ENCODE measurements around the gene SENP7. TPM values are rescaled to one million over a fixed set of nuclear protein-coding genes. Genes with fewer than 3 reads are reported as not detected.
A peak's percentile ranks its signal among the peaks of the same experiment; 100 is the strongest.
"Not testable (repeated sequence)": the region's sequence is repeated elsewhere in the genome, so short reads cannot be mapped to it uniquely, and the experiment has no call there.

Gene SENP7
- total and polyA plus RNA-seq, 2 donors: 29.6 to 37.7 TPM

DNA sequence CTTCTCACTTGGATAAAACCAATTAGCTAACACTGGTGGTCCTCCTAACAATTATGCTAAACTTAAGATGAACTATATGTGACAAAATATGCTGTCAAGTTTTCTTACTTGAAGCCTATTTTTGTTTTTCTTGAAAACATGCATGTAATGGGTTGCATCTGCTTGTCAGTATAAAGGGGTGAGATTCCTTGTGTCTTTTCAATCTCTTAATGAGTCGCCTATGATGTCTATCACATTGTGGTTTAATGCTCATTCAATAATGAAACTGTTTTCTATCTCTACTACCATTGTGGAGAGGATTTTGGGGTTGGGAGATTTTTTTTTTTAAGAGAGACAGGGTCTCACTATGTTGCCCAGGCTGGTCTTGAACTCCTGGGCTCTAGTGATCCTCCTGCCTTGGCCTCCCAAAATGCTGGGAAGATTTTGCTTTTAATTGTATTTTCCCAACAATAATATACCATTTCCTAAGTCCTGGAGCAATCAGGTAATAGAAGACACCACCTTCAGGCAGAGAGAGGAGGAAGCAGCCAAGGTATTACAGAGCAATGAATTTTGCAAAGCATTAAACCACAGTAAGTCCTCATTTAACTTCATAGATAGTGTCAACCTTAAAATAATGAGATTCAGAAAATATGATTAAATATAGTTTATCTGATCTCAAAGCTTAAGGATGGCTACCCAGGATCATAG lies 31.3 kb upstream of the SENP7 start:
- 93% methylated on average over 1 of the region's 1 CpG for WGBS
- Histone ChIP-seq H3K4me3 (ENCODE audit: low read length in 2 of 2) (no peak overlapping the region), H3K27me3 (ENCODE audit: control insufficient read depth in 2 of 2, insufficient read depth in 1 of 2, low read length in 1 of 2) (no peaks in the 10 kb centered on the region), H3K9me3 (ENCODE audit: control insufficient read depth in 2 of 2, insufficient read depth in 1 of 2, low read length in 1 of 2) (no peaks in the 10 kb centered on the region), H3K36me3 (ENCODE audit: control insufficient read depth in 2 of 2, insufficient read depth in 2 of 2, low read length in 1 of 2) (no peaks in the 10 kb centered on the region), H3K4me1 (ENCODE audit: control insufficient read depth in 2 of 2, insufficient read depth in 2 of 2, low read length in 2 of 2) (no peaks in the 10 kb centered on the region), H3K27ac (ENCODE audit: low read depth in 1 of 2, low read length in 1 of 2) (no peak overlapping the region)
- no peak for DNase-seq (ENCODE audit: low read depth in 6 of 9, low spot score in 9 of 9)

DNA sequence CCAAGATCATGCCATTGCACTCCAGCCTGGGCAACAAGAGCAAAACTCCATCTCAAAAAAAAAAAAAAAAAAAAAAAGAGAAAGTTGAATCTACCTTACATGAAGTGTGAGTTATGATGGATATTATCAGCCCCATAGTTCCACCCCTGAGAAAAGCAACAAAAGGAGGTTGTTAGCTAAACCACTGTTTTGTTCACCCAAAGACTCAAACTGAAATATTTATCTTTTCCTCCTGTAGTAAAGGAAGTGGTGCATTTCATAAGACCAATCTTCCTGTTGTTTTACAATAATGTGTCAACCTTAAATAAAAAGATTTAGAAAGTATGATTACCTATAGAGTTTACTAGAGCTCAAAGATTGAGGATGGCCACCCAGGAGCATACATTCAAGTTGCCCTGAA lies 29.9 kb upstream of the SENP7 start:
- Histone ChIP-seq H3K27ac (ENCODE audit: low read depth in 1 of 2, low read length in 1 of 2) (no peak overlapping the region), H3K36me3 (ENCODE audit: control insufficient read depth in 2 of 2, insufficient read depth in 2 of 2, low read length in 1 of 2) (no peaks in the 10 kb centered on the region), H3K4me1 (ENCODE audit: control insufficient read depth in 2 of 2, insufficient read depth in 2 of 2, low read length in 2 of 2) (no peaks in the 10 kb centered on the region), H3K9me3 (ENCODE audit: control insufficient read depth in 2 of 2, insufficient read depth in 1 of 2, low read length in 1 of 2) (no peaks in the 10 kb centered on the region), H3K27me3 (ENCODE audit: control insufficient read depth in 2 of 2, insufficient read depth in 1 of 2, low read length in 1 of 2) (no peaks in the 10 kb centered on the region), H3K4me3 (ENCODE audit: low read length in 2 of 2) (no peak overlapping the region)
- peak in 1 of 9 donors; percentile 33 for DNase-seq (ENCODE audit: low read depth in 6 of 9, low spot score in 9 of 9)

DNA sequence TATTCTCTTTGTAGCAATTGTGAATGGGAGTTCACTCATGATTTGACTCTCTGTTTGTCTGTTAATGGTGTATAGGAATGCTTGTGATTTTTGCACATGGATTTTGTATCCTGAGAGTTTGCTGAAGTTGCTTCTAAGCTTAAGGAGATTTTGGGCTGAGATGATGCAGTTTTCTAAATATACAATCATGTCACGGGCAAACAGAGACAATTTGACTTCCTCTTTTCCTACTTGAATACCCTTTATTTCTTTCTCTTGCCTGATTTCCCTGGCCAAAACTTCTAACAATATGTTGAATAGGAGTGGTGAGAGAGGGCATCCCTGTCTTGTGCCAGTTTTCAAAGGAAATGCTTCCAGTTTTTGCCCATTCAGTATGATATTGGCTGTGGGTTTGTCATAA lies 23.9 kb upstream of the SENP7 start:
- H3K4me1 ChIP-seq (ENCODE audit: control insufficient read depth in 2 of 2, insufficient read depth in 2 of 2, low read length in 2 of 2); DNase-seq (ENCODE audit: low read depth in 6 of 9, low spot score in 9 of 9); H3K27ac ChIP-seq (ENCODE audit: low read depth in 1 of 2, low read length in 1 of 2); H3K9me3 ChIP-seq (ENCODE audit: control insufficient read depth in 2 of 2, insufficient read depth in 1 of 2, low read length in 1 of 2); H3K36me3 ChIP-seq (ENCODE audit: control insufficient read depth in 2 of 2, insufficient read depth in 2 of 2, low read length in 1 of 2); H3K4me3 ChIP-seq (ENCODE audit: low read length in 2 of 2); H3K27me3 ChIP-seq (ENCODE audit: control insufficient read depth in 2 of 2, insufficient read depth in 1 of 2, low read length in 1 of 2): not testable (repeated sequence)
- WGBS: 55% methylated on average over 1 of the region's 1 CpG

DNA sequence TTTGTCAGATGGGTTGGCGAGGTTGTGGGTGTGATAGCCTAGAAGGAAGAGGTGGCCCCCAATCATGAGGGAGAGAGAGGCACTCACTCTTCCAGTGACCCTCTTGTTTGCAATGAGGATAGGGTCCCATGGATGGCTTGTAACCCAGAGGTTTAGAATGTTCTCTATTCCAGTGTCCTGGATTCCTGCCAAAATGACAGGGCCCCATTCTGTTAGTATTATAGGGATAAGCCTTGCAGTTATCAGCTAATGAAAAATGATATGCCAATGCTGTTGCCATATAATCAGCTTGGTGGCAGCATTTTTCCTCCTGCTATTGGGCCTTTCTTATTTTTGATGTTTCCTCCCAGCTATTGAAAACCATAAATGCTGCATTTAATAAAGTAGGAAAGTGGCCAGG lies 23.3 kb upstream of the SENP7 start:
- Histone ChIP-seq H3K9me3 (ENCODE audit: control insufficient read depth in 2 of 2, insufficient read depth in 1 of 2, low read length in 1 of 2) (no peaks in the 10 kb centered on the region), H3K4me3 (ENCODE audit: low read length in 2 of 2) (no peak overlapping the region), H3K36me3 (ENCODE audit: control insufficient read depth in 2 of 2, insufficient read depth in 2 of 2, low read length in 1 of 2) (no peaks in the 10 kb centered on the region), H3K27me3 (ENCODE audit: control insufficient read depth in 2 of 2, insufficient read depth in 1 of 2, low read length in 1 of 2) (no peaks in the 10 kb centered on the region), H3K4me1 (ENCODE audit: control insufficient read depth in 2 of 2, insufficient read depth in 2 of 2, low read length in 2 of 2) (no peaks in the 10 kb centered on the region), H3K27ac (ENCODE audit: low read depth in 1 of 2, low read length in 1 of 2) (no peak overlapping the region)
- DNase-seq (ENCODE audit: low read depth in 6 of 9, low spot score in 9 of 9): no peak
- 100% methylated on average over 1 of the region's 1 CpG for WGBS

DNA sequence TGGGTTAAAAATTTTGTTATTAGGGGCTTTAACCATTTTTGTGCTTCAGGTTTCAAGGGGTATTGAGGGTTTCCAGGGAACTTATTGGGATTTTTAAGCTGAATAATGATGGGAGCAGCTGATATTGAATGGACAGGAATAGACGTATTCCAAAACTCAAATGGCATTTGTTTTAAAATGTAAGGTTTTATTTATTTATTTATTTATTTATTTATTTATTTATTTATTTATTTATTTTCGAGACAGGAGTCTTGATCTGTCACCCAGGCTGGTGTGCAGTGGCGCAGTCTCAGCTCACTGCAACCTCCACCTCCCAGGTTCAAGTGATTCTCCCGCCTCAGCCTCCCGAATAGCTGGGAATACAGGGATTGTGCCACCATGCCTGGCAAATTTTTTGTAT lies 22.2 kb upstream of the SENP7 start:
- DNase-seq (ENCODE audit: low read depth in 6 of 9, low spot score in 9 of 9): no peak
- no peak overlapping the region for H3K4me3 ChIP-seq (ENCODE audit: low read length in 2 of 2)
- H3K4me1 ChIP-seq (ENCODE audit: control insufficient read depth in 2 of 2, insufficient read depth in 2 of 2, low read length in 2 of 2): peaks cover 0 to 2% of the 10 kb centered on the region in 2 donors
- H3K27me3 ChIP-seq (ENCODE audit: control insufficient read depth in 2 of 2, insufficient read depth in 1 of 2, low read length in 1 of 2): no peaks in the 10 kb centered on the region
- no peaks in the 10 kb centered on the region for H3K9me3 ChIP-seq (ENCODE audit: control insufficient read depth in 2 of 2, insufficient read depth in 1 of 2, low read length in 1 of 2)
- no peaks in the 10 kb centered on the region for H3K36me3 ChIP-seq (ENCODE audit: control insufficient read depth in 2 of 2, insufficient read depth in 2 of 2, low read length in 1 of 2)
- WGBS: 83% methylated on average over 5 of the region's 5 CpGs
- H3K27ac ChIP-seq (ENCODE audit: low read depth in 1 of 2, low read length in 1 of 2): no peak overlapping the region

DNA sequence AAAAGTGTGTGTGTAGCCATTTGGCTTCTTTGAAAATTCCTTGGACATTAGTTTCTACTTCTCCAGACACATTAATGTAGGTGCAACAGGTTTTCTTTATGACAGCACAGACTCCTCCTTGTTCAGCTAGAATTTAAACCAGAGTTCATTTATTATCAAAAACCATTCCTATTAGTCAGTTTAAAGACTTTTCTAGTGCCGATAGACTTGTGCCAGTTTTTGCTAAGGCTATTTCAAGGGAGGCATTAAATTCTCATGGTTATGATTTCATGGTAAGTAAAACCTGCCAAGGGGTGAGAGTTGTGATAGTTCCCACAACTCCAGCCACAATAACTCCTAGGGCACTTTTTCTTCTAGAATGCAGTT lies 20.6 kb upstream of the SENP7 start:
- WGBS: 95% methylated on average over 1 of the region's 1 CpG
- no peak overlapping the region for H3K27ac ChIP-seq (ENCODE audit: low read depth in 1 of 2, low read length in 1 of 2)
- H3K36me3 ChIP-seq (ENCODE audit: control insufficient read depth in 2 of 2, insufficient read depth in 2 of 2, low read length in 1 of 2): no peaks in the 10 kb centered on the region
- peaks cover 0 to 2% of the 10 kb centered on the region in 2 donors for H3K4me1 ChIP-seq (ENCODE audit: control insufficient read depth in 2 of 2, insufficient read depth in 2 of 2, low read length in 2 of 2)
- DNase-seq (ENCODE audit: low read depth in 6 of 9, low spot score in 9 of 9): no peak
- no peaks in the 10 kb centered on the region for H3K9me3 ChIP-seq (ENCODE audit: control insufficient read depth in 2 of 2, insufficient read depth in 1 of 2, low read length in 1 of 2)
- no peaks in the 10 kb centered on the region for H3K27me3 ChIP-seq (ENCODE audit: control insufficient read depth in 2 of 2, insufficient read depth in 1 of 2, low read length in 1 of 2)
- H3K4me3 ChIP-seq (ENCODE audit: low read length in 2 of 2): no peak overlapping the region

DNA sequence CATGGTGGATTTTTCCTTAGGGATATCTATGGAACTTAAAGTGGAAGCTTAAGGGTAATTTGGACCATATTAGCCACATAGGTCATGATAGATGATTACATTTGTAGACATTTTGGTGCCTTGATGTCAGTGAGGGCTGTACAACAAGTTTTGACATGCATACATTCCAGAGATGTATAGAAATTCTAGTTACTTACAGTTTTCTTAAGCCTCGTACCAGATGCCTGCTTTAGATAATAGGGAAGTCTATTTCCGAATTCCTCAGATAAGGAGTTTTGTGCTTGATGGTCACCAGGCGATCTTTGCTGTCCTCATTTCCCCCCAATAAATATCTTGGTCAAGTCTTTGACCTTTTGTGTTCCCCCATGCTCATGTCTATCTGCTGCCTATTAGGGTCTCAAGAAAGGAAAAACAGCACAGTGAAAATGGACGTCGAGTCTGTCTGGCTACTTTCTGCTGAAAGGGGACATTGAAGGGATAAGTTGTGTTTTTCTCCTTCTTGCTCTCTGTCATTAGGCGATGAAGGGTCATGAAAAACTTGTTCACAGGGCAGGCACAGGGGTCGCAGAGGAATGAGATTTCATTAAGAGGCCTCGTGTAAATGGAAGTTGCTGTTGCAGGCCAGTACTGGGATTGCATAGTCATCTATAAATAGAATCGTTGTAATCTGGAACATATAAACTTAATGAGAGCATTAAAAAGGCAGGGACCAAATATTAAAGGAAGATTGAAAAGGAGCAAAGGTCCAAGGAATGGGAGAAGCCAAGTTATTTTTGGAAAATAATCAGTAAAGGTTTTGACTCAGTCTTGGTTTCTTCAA lies 20.0 kb upstream of the SENP7 start:
- Histone ChIP-seq H3K9me3 (ENCODE audit: control insufficient read depth in 2 of 2, insufficient read depth in 1 of 2, low read length in 1 of 2) (no peaks in the 10 kb centered on the region), H3K36me3 (ENCODE audit: control insufficient read depth in 2 of 2, insufficient read depth in 2 of 2, low read length in 1 of 2) (no peaks in the 10 kb centered on the region), H3K27me3 (ENCODE audit: control insufficient read depth in 2 of 2, insufficient read depth in 1 of 2, low read length in 1 of 2) (no peaks in the 10 kb centered on the region), H3K4me3 (ENCODE audit: low read length in 2 of 2) (no peak overlapping the region), H3K4me1 (ENCODE audit: control insufficient read depth in 2 of 2, insufficient read depth in 2 of 2, low read length in 2 of 2) (peaks cover 0 to 2% of the 10 kb centered on the region in 2 donors), H3K27ac (ENCODE audit: low read depth in 1 of 2, low read length in 1 of 2) (no peak overlapping the region)
- no peak for DNase-seq (ENCODE audit: low read depth in 6 of 9, low spot score in 9 of 9)
- 95% methylated on average over 9 of the region's 9 CpGs for WGBS

DNA sequence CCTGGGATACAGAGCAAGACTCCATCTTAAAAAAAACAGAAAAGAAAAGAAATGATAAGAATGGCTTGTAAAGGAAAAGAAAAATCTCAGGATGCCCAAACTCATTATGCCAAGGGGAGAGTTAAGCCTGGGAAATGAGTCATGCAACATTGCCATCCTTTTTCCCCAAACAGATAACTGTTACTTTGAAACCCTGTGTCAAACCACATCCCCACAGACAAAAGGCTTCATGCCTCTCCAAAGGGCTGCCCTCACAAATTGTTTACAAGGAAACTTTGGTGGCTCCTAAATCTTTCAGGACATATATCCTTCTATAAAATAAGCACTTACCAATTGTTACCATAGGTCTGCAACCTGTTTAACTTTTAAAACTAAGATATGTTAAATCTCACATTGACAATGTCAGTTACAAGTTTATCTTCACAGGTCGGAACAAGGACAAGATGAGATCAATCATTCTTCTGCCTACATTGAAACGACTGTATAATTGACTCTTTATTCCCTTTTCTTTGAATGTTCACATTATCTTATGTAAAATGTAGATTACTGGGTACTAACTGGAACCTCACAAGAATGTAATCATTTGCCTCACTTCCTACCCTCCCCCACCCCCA lies 18.6 kb upstream of the SENP7 start:
- Histone ChIP-seq H3K9me3 (ENCODE audit: control insufficient read depth in 2 of 2, insufficient read depth in 1 of 2, low read length in 1 of 2) (no peaks in the 10 kb centered on the region), H3K4me3 (ENCODE audit: low read length in 2 of 2) (no peak overlapping the region)
- WGBS: 63% methylated on average over 2 of the region's 2 CpGs

DNA sequence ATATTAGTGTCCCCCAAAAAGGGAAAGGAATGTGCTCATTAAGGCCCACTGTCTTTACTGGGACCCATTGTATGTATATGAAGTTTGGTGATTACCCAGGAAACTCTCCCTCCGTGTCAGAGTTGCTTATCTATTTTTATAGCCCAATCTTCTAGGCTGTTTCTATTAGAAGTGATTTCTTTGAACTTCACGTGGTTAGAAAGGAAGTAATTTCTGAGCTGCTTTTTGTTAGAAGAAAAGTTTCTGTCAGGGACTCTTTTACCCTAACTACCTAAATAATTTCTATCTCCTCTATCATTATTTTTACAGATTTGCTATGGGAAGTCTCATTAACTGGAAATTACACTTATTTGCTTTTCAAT lies 17.7 kb upstream of the SENP7 start:
- Histone ChIP-seq H3K9me3 (ENCODE audit: control insufficient read depth in 2 of 2, insufficient read depth in 1 of 2, low read length in 1 of 2) (no peaks in the 10 kb centered on the region), H3K36me3 (ENCODE audit: control insufficient read depth in 2 of 2, insufficient read depth in 2 of 2, low read length in 1 of 2) (no peaks in the 10 kb centered on the region), H3K27me3 (ENCODE audit: control insufficient read depth in 2 of 2, insufficient read depth in 1 of 2, low read length in 1 of 2) (no peaks in the 10 kb centered on the region), H3K4me1 (ENCODE audit: control insufficient read depth in 2 of 2, insufficient read depth in 2 of 2, low read length in 2 of 2) (peaks cover 0 to 2% of the 10 kb centered on the region in 2 donors), H3K4me3 (ENCODE audit: low read length in 2 of 2) (no peak overlapping the region), H3K27ac (ENCODE audit: low read depth in 1 of 2, low read length in 1 of 2) (no peak overlapping the region)
- 11% methylated on average over 2 of the region's 2 CpGs for WGBS
- peak in 1 of 9 donors; percentile 26 for DNase-seq (ENCODE audit: low read depth in 6 of 9, low spot score in 9 of 9)

More for the DNA sequence above, 18.6 kb upstream of the SENP7 start:
- Histone ChIP-seq H3K36me3 (ENCODE audit: control insufficient read depth in 2 of 2, insufficient read depth in 2 of 2, low read length in 1 of 2) (no peaks in the 10 kb centered on the region), H3K27ac (ENCODE audit: low read depth in 1 of 2, low read length in 1 of 2) (no peak overlapping the region), H3K27me3 (ENCODE audit: control insufficient read depth in 2 of 2, insufficient read depth in 1 of 2, low read length in 1 of 2) (no peaks in the 10 kb centered on the region), H3K4me1 (ENCODE audit: control insufficient read depth in 2 of 2, insufficient read depth in 2 of 2, low read length in 2 of 2) (peaks cover 0 to 2% of the 10 kb centered on the region in 2 donors)
- peak in 1 of 9 donors; percentile 48 for DNase-seq (ENCODE audit: low read depth in 6 of 9, low spot score in 9 of 9)
